CD4-positive, alpha-beta T cell treated with Interleukin-21 for 1 hour (primary cell): ENCODE data around the gene VDR.
A peak's percentile ranks its signal among the peaks of the same experiment; 100 is the strongest.

Experiments used
- DNase-seq: peaks from one replicate; pipeline ENCODE4 v3.0.0-alpha.2; 2020

VDR gene

DNA sequence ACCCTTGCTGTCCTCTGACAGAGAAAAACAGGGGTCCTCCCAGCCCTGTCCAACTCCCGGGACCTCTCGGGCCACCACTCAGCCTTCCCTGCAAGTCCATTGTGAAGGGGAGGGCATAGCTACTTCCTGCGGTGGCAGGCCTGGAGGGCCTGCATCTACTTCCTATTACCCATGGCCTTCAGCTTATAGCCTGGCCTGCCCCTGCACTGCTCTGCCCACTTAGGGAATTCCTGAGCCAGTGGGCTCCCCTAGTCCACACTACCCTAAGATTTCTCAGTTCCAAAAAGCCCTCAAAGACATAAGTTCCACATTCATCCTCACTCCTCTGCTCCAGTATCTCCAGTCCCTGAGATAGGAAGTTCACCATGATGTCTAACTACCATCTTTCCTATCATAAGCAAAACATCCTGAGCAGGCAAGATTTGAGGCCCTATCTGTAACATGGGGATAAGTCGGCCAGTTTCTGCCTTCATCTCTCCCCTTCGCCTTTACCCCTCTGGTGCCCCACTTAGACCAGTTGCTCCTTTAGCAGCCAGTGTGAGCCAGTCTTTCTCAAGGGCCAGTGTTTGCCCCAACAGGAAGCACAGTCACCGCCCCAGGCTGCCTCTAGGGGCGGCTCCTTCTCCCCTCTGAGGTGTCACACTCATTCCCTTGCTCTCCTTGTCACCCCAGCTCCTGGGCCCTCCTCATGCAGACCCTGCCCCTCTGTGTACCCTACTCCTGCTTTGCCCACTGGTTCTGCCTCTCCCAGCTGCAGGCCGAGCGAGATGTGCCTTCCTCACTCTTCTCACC lies 96.0 kb downstream of the VDR start:
- DNase-seq = peak; percentile 67

DNA sequence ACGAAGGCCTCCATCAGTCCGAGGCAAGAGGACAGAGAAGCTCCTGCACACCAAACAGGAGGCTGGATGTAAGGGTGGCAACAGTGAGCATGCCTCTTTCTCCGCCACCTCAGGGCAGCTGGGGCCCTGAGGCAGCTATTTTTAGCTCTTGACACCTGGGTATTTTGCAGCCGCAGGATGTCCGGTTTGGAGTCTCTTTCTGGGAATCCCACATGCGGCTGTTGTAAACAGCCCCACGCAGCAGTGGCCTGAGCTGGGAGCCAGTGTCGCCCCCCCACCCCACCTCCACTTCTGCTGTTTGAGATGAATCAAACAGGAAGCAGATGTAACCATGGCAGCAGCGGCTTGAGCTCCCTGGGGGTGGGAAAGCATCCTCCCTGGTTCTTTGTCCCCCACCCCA lies 96.7 kb downstream of the VDR start:
- DNase-seq = peak; percentile 93

DNA sequence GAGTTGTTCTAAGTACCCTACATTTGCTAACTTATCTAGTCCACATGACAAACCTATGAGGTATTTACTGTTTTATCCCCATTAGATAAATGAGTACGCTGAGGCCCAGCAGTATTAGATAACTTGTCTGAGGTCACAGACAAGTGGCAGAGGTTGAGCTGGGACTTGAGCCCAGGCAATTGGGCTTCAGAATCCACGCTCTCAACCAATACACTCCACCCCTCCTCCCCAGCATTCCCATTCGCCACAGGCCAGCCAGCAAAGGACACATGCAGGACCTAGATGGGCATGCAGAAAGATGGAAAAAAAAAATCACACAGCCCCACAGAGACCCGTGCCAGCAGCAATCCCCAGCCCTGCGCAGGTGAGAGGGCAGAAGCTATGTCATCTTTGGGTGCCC lies 97.5 kb downstream of the VDR start:
- no peak for DNase-seq

GRCh38 chr12:47805417-47805816 lies 99.4 kb downstream of the VDR start:
- no peak for DNase-seq

GRCh38 chr12:47804171-47804570 lies 100.6 kb downstream of the VDR start:
- no peak for DNase-seq

- no peak for DNase-seq
Observed at GRCh38 chr12:47803191-47803875, 101.5 kb downstream of the VDR start.

GRCh38 chr12:47802312-47802711 lies 102.5 kb downstream of the VDR start:
- no peak for DNase-seq

GRCh38 chr12:47801904-47802246 lies 102.9 kb downstream of the VDR start:
- DNase-seq = no peak

DNA sequence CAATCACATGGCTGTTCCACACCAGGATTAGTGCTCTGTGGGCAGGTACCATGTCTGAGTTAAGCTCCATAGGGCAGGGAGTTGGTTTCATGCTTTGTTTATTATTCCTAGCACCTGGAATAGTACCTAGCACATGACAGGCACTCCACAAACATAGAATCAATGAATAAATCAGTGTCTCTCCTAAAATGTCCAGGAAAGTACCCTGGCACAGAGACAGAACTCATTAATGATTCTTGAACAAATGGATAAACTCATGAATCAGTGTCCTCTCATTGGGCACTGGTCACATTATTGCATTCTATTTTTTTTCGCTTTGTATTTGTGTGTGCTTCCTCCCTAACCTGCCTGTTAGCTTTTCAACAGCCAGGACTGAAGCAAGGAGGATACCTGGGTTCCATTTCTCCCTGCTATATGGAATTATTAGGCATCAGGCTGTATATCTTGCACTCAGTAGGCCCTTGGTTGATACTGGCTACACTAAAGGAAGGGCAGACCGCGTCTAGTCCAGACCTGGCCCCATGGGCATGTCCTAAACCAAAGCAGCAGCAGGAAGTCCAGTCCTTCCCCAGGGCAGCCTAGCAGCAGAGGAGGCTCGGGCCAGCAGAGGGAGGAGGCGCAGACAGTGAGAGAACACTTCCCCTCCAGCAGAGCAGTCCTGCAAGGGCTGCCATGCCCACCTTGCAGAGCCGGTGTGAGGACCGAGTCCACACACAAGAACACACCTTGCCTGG lies 103.5 kb downstream of the VDR start:
- no peak for DNase-seq

GRCh38 chr12:47800582-47800981 lies 104.2 kb downstream of the VDR start:
- no peak for DNase-seq

DNA sequence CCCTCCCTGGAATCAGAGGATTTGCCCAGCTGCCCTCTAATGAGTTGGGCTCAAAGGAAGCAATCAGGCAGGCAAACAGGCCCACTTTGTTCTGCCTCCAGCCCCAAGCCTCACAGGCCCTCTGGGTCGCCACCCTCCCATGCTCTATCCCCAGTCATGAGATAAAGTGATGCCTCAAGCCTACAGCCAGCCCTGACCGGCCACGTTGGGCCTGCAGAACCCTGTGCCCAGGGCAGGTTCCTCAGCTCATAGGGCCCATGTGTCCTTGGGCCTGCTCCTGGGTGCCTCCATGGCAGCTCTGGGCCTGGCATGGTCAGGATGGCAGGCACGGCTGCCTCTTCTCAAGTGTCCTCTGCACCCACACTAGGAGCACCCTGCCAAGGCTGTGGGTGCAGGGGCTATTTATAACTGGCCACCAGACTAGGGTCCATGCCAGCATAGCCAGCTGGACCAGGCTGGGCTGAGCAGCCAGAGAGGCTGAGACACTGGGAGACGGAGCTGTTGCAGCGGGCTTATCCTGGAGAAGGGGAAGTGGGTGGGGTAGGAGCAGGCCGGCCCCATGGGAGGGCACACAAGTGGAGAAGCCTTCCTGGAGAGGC lies 105.3 kb downstream of the VDR start:
- no peak for DNase-seq

GRCh38 chr12:47798382-47798948 lies 106.3 kb downstream of the VDR start:
- no peak for DNase-seq

- DNase-seq = peak; percentile 52
Observed at GRCh38 chr12:47797441-47797840, 107.4 kb downstream of the VDR start.

DNA sequence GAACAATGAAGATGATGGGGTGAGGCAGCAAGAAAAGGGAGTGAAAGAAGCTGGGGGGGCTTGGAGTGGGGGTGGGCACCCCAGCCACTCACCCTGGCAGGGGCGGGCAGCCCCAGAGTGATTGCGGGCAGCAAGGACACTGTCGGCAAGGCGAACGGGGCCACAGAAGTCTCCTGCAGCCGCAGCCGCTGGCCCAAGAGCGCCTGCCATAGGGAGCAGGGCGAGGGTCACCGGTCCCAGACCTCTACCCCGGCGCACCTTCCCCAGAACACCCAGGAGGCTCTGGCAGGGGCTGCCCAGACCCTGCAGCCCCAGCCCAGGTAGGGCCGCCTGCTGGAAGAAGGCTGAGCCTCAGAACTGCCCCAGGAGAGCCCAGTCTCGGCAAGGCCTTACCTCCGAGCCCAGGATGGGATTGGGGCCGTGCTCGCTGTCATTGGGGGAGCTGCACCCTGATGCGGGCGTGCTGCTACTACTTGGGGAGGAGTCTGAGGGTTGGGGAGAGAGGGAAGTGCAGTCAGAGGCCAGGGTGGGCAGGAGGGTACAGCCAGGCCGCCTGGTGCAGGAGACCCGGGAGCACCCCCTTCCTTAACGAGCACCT lies 108.9 kb downstream of the VDR start:
- no peak for DNase-seq

DNA sequence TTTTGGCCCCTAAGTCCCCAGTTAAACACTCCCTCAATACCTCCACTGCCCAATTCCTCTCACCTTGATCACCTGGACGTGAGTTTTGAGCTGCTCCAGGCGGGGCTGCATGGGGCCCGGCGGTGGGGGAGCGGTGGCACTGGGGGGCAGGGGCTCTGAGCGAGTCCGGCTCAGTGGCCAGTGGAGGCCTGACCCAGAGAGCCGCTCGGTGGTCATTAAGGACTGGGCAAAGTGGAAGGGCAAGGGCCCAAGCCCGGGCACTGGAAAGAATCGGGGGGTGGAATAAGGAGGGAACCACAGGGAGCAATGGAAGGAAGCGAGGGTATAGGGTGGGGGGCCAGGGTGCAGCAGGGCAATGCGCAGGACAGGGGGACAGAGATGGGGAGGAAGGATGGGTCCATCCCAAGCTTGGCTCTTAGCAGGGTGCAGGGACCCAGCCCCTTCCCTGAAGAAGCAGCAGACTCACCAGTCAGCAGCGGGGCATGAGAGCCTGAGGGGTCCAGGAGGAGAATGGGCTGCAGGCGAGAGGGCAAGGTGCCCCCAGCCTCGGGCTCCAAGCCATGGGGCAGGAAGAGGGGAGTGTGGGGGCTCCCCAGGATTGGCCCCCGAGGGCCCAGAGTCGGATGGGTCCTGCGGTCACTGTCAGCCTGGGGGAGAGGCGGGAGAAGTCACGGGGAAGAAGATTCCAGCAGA lies 109.5 kb downstream of the VDR start:
- no peak for DNase-seq

- DNase-seq = no peak
Observed at GRCh38 chr12:47794679-47795078, 110.1 kb downstream of the VDR start.

GRCh38 chr12:47793015-47793681 lies 111.6 kb downstream of the VDR start:
- no peak for DNase-seq

GRCh38 chr12:47791874-47792273 lies 112.9 kb downstream of the VDR start:
- no peak for DNase-seq
